Endothelial cell of umbilical vein (primary cell): Measurements from ENCODE around the gene SERPINA9. TPM values are rescaled to one million over a fixed set of nuclear protein-coding genes. Genes with fewer than 3 reads are reported as not detected.

ENCODE experiments used
- BruUV-seq: library from RNA; stranded (reverse); fragments of 400-500 nt; replicated peaks from 2 replicates; lab custom pipeline; 2021; lab: Mats Ljungman, UMichigan
- CTCF ChIA-PET: fragments of 300-600, 350-600 bp; sonication (Branson Sonifier 250); formaldehyde crosslinking; loops from one replicate; lab custom pipeline; 2021; ENCODE audit warnings: antibody characterized with exemption, inconsistent platforms; lab: Charles Lee
- POLR2A ChIA-PET: fragments of 300-600, 350-600 bp; sonication (Branson Sonifier 250); formaldehyde crosslinking; loops from one replicate; lab custom pipeline; 2021; ENCODE audit warnings: antibody characterized with exemption, inconsistent platforms; lab: Charles Lee
- DNase-seq: peaks from one replicate; pipeline ENCODE4 v3.0.0-alpha.2; 2011; ENCODE audit warnings: low read depth, low spot score
- FAIRE-seq: peaks from 2 replicates; lab custom pipeline; 2011; peaks lifted over from hg19 to GRCh38; lab: Jason Lieb, UNC
- H2AFZ ChIP-seq: 2 replicates; pipeline ENCODE4 v1.6.0; 2012; ENCODE audit warnings: low read depth, low read length, control low read depth, inconsistent platforms
- H3K27ac ChIP-seq: 2 replicates; pipeline ENCODE4 v1.5.1; 2011; ENCODE audit warnings: low read depth, mild to moderate bottlenecking, control low read depth, low read length, moderate library complexity; ENCODE audit not compliant: insufficient read depth
- H3K27me3 ChIP-seq, 2 experiments: 2 replicates each; pipeline versions ENCODE4 v1.6.0 to v1.6.1; 2011; ENCODE audit warnings: low read length in 2 of 2, mixed read lengths in 1 of 2; ENCODE audit not compliant: control insufficient read depth in 2 of 2, insufficient read depth in 2 of 2
- H3K36me3 ChIP-seq, 2 experiments: 2 replicates in 1 of 2; 3 replicates in 1 of 2; pipeline ENCODE4 v1.5.1; 2011; ENCODE audit warnings: low read length in 2 of 2, mild to moderate bottlenecking in 1 of 2, moderate library complexity in 1 of 2; ENCODE audit not compliant: control insufficient read depth in 2 of 2, insufficient read depth in 2 of 2; ENCODE audit errors: extremely low read depth in 1 of 2
- H3K4me1 ChIP-seq: 3 replicates; pipeline ENCODE4 v1.5.1; 2011; ENCODE audit warnings: mild to moderate bottlenecking, low read length; ENCODE audit not compliant: control insufficient read depth, insufficient read depth; ENCODE audit errors: extremely low read depth
- H3K4me2 ChIP-seq: 2 replicates; pipeline ENCODE4 v1.6.1; 2011; ENCODE audit warnings: low read length, control low read depth, mixed read lengths; ENCODE audit not compliant: insufficient read depth
- H3K4me3 ChIP-seq, 3 experiments: fragments of 200-600 bp in 1 of 3; sonication (generic), shearing (Covaris generic) in 1 of 3; replicated peaks in 1 of 3; 2 replicates each; pipeline ENCODE4 v1.5.1; 2011 to 2016; ENCODE audit warnings: control low read depth in 3 of 3, low read length in 3 of 3, mild to moderate bottlenecking in 2 of 3, inconsistent platforms in 1 of 3, low read depth in 1 of 3, moderate library complexity in 1 of 3; ENCODE audit not compliant: insufficient read depth in 1 of 3
- H3K79me2 ChIP-seq: 2 replicates; pipeline ENCODE4 v1.6.0; 2012; ENCODE audit warnings: low read length, inconsistent platforms; ENCODE audit not compliant: control insufficient read depth, insufficient read depth
- H3K9ac ChIP-seq: replicated peaks from 2 replicates; pipeline ENCODE3; 2011; ENCODE audit warnings: low read length, control low read depth; ENCODE audit not compliant: insufficient read depth; ENCODE audit errors: extremely low read depth
- H3K9me1 ChIP-seq: replicated peaks from 3 replicates; pipeline ENCODE4 v1.6.0; 2011; ENCODE audit warnings: mild to moderate bottlenecking, low read length; ENCODE audit not compliant: control insufficient read depth, insufficient read depth; ENCODE audit errors: extremely low read depth
- H3K9me3 ChIP-seq: replicated peaks from 2 replicates; pipeline ENCODE4 v1.5.1; 2012; ENCODE audit warnings: low read length, inconsistent platforms; ENCODE audit not compliant: control insufficient read depth, insufficient read depth
- H4K20me1 ChIP-seq: replicated peaks from 2 replicates; pipeline ENCODE3; 2011; ENCODE audit warnings: mild to moderate bottlenecking, low read length; ENCODE audit not compliant: control insufficient read depth, insufficient read depth; ENCODE audit errors: extremely low read depth
- CTCF ChIP-seq, 2 donors: IDR thresholded peaks; 1 replicate in 1 of 2; 2 replicates in 1 of 2; pipeline ENCODE4 v1.5.1; 2011; ENCODE audit warnings: low read length in 2 of 2, mild to moderate bottlenecking in 2 of 2, moderate library complexity in 2 of 2, control low read depth in 1 of 2, inconsistent platforms in 1 of 2, low read depth in 1 of 2; ENCODE audit not compliant: insufficient read depth in 1 of 2; ENCODE audit errors: extremely low read depth in 1 of 2
- GATA2 ChIP-seq: IDR thresholded peaks from 2 replicates; pipeline ENCODE4 v1.7.0; 2011; ENCODE audit warnings: low read depth, mild to moderate bottlenecking, moderate library complexity, mixed read lengths, low read length; ENCODE audit not compliant: insufficient read length, insufficient read depth
- JUN ChIP-seq: IDR thresholded peaks from 2 replicates; pipeline ENCODE4 v1.6.1; 2011; ENCODE audit warnings: borderline replicate concordance, low read depth; ENCODE audit not compliant: insufficient read length, insufficient read depth
- MAX ChIP-seq: IDR thresholded peaks from 2 replicates; pipeline ENCODE4 v1.6.1; 2011; ENCODE audit not compliant: insufficient read depth, insufficient read length
- POLR2AphosphoS5 ChIP-seq: IDR thresholded peaks from 2 replicates; pipeline ENCODE4 v1.6.1; 2012; ENCODE audit warnings: low read depth, mild to moderate bottlenecking, control low read depth, low read length, moderate library complexity; ENCODE audit not compliant: insufficient read depth
- dilution Hi-C: fragments of 300-500 bp; cut with MboI; formaldehyde crosslinking; loops from one replicate; pipeline ENCODE4 v1.15.0; 2019; ENCODE audit warnings: low sequenced_read_pairs; ENCODE audit not compliant: extremely low pct_ligation_motif_present
- intact Hi-C: fragments of 100-400 bp; cut with micrococcal nuclease; formaldehyde crosslinking; loops from one replicate; pipeline ENCODE4 v1.10.0; 2022
- polyA plus RNA-seq, 4 experiments: library from polyadenylated mRNA; depleted of rRNA in 3 of 4; stranded (reverse) in 3 of 4; unstranded in 1 of 4; fragments of >200 nt; gene quantifications; 2 replicates each; pipeline versions ENCODE4 v1.2.1 to v1.2.3, GENCODE V29; 2011 to 2012; ENCODE audit warnings: missing spikeins in 1 of 4
- total RNA-seq: library from RNA; stranded (reverse); gene quantifications from 2 replicates; pipeline ENCODE4 v1.2.3, GENCODE V29; 2021

The SERPINA9 gene
- total and polyA plus RNA-seq, 2 donors (not counting 3 experiments of a cell fraction or from before 2014, with no cell fraction given), result not detected

- dilution Hi-C loops, result no loop called here
Measured at GRCh38 chr14:94471045-94471444, 5.0 kb downstream of the SERPINA9 start.

More at GRCh38 chr14:94471045-94471444, 5.0 kb downstream of the SERPINA9 start:
- no peak overlapping the region for H2AFZ ChIP-seq
- no peak overlapping the region for H3K4me3 ChIP-seq
- no peaks in the 10 kb centered on the region for H4K20me1 ChIP-seq
- no peaks in the 10 kb centered on the region for H3K79me2 ChIP-seq
- H3K4me2 ChIP-seq, result no peak overlapping the region
- no peaks in the 10 kb centered on the region for H3K36me3 ChIP-seq
- CTCF ChIA-PET, result no interaction called here
- H3K4me1 ChIP-seq, result no peaks in the 10 kb centered on the region
- no TSS peak for BruUV-seq
- DNase-seq, result no peak
- H3K27me3 ChIP-seq, result no peaks in the 10 kb centered on the region
- no peak for FAIRE-seq
- no peak overlapping the region for H3K9ac ChIP-seq
- H3K9me3 ChIP-seq, result no peaks in the 10 kb centered on the region
- TF ChIP-seq POLR2AphosphoS5 (no peak), CTCF (IDR thresholded peaks at IDR 0.05; ENCODE audit: extremely low read depth in 1 of 2, insufficient read depth in 1 of 2, low read depth in 1 of 2, low read length in 2 of 2) (no peak), MAX (no peak), JUN (no peak), GATA2 (no peak)
- H3K9me1 ChIP-seq, result no peaks in the 10 kb centered on the region
- no peak overlapping the region for H3K27ac ChIP-seq
- POLR2A ChIA-PET, result no interaction called here
- intact Hi-C loops, result no loop called here
